Dermis blood vessel endothelial cell (primary cell): ENCODE data around the gene ISCU. TPM values are rescaled to one million over a fixed set of nuclear protein-coding genes. Genes with fewer than 3 reads are reported as not detected.
"Not testable (repeated sequence)": the region's sequence is repeated elsewhere in the genome, so short reads cannot be mapped to it uniquely, and the experiment has no call there.

Experiments
- DNase-seq: peaks from one replicate; pipeline ENCODE4 v3.0.0; 2010
- total RNA-seq: library from RNA; depleted of rRNA; stranded (reverse); fragments of >200 nt; gene quantifications from 2 replicates; pipeline ENCODE4 v1.2.3, GENCODE V29; 2014

Gene ISCU
- total RNA-seq, 1 donor from 2014 or later, result 96.5 TPM

- no peak for DNase-seq
Observed at GRCh38 chr12:108571609-108572165, 9.3 kb downstream of the ISCU start.

- peak; percentile 60 for DNase-seq
Observed at GRCh38 chr12:108572166-108572790, 9.9 kb downstream of the ISCU start.

- DNase-seq, result no peak
Observed at GRCh38 chr12:108573317-108573716, 10.9 kb downstream of the ISCU start.

- DNase-seq, result not testable (repeated sequence)
Observed at GRCh38 chr12:108574276-108574675, 11.9 kb downstream of the ISCU start.

DNA sequence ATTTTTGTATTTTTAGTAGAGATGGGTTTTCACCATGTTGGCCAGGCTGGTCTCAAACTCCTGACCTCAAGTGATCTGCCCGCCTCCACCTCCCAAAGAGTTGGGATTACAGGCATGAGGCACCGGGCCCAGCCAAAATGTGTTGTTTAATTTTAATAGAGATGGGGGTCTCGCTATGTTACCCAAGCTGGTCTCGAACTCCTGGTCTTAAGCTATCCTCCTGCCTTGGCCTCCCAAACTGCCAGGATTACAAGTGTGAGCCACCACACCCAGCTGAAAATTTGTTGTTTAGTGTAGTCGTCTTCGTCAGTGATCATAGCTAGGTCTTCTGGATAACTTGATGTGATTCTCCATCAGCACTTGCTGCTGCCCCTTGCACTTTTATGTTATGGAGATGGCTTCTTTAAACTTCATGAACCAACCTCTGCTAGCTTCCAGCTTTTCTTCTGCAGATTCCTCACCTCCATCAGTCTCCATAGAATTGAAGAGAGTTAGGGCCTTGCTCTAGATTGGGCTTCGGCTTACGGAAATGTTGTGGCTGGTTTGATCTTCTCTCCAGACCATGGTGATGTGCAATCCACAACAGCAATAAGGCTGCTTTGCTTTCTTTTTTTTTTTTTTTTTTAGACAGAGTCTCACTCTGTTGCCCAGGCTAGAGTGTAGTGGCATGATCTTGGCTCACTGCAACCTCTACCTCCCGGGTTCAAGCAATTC lies 13.0 kb downstream of the ISCU start:
- no peak for DNase-seq

DNA sequence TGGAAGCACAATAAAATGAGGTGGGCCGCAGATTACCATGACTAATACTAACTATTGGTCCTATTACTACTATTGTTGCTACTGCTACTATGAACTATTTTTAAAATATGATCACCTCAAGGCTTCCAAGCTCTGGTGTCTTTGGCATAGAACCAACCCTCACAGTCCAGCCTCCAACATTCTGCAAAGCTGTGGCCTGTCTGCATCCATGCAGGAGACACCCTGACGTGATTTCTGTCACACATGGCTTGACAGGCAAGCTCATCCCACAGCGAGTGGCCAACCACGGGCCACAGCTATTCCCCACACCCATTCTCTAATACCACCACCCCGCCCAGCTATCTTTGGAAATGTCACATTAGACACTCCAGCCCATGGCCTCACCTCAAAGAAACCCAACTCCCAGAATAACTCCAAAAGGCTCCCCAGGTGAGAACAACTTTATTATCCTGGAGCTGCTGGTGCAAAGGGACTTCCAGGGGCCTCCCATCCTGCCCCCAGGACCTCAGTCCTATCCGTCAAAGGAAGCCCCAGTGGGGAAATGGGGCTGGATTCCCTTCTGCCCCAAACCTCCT lies 14.4 kb downstream of the ISCU start:
- DNase-seq, result no peak

DNA sequence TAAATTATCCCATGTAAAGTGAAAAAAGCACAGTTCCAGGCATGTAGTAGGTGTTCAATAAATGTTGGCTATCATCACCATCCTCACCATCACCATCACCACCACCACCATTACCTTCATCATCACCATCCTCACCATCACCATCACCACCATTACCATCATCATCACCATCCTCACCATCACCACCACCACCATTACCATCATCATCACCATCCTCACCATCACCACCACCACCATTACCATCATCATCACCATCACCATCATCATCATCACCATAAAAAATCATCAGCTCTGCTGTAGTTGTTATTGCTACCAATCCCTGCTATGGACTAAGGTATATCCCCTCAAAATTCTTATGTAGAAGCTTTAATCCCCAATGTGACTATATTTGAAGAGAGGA lies 15.1 kb downstream of the ISCU start:
- DNase-seq, result no peak

GRCh38 chr12:108578264-108578663 lies 15.9 kb downstream of the ISCU start:
- no peak for DNase-seq

- DNase-seq, result no peak
Observed at GRCh38 chr12:108578813-108579212, 16.4 kb downstream of the ISCU start.

GRCh38 chr12:108580531-108580930 lies 18.1 kb downstream of the ISCU start:
- DNase-seq, result no peak

DNA sequence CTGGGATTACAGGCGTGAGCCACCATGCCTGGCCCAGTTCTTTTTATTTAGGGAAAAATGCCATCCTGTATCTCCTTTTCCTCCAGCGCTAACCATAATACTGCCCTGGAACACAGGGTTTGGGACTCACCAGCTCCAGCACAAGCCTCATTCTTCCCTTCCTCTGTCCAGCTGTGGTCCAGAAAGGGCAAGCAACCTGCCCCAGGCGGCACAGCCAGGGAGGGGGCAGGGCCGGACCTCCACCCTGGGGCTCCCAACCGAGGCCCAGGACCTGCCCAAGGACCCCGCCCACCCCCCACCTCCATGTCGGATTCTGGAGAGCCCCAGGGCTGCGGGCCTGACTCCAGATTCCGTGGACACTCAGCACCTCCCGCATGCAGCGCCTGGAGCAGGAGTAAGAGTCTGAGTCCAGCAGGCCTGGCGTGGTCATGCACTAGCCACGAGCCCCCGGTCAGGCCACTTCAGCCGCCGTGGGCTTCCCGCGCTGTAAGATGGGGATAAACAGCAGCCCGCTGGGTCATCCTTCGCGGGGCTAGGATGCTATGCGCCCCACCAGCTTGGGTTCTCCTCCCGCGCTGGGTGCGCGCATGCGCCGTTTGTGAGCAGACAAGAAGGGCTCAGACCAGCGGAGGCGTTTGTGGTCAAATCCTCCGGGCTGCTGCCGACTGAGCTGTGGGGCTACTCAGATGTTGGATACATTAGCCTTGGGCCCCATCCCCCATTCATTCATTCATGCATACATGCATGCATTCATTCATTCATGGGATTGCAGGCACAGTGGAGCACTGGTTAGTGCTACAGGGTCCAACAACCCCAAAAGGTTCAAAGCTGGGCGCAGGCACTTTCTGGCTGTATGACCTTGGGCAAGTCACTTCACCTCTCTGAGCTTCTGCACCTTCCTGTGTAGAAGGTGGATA lies 19.2 kb downstream of the ISCU start:
- no peak for DNase-seq

DNA sequence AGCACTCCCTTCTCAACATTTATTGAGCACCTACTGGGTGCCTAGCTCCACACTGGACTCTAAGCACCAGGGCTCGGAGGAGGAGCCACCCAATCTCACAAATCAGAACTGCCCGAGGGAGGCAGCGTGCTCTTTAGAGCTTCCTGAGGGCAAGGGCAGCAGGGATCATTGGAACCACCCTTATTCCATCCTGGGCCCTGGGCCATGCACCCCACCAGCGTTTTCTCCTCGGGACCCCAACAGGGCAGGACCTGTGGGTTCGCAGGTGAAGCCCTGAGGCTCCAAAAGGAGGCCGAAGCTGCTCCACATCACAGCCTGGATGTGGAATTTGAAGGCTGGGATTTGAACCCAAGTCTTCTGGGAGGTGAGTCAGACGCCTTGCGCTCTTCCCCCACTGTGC lies 20.1 kb downstream of the ISCU start:
- no peak for DNase-seq

GRCh38 chr12:108582978-108583770 lies 20.8 kb downstream of the ISCU start:
- DNase-seq, result no peak

DNA sequence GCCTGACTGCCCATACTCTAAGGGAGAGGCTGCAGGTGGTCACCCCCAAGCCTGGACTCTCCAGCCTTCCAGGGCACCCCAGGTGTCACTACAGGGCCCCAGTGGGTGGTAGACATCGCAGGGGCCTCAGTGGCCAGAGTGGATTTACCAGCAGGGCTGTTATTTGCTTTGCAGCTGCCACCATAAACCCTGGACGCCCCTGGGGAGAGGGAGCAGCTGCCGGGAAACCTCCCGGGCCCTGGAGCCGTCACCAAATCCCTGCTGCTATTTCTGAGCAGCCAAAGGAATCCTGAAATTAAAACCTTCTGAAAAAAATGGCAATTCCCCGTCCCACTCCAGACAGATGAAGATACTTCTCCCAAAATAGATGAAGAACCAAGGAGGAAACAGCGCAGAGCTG lies 21.6 kb downstream of the ISCU start:
- DNase-seq, result no peak

GRCh38 chr12:108584456-108585065 lies 22.2 kb downstream of the ISCU start:
- DNase-seq, result no peak

DNA sequence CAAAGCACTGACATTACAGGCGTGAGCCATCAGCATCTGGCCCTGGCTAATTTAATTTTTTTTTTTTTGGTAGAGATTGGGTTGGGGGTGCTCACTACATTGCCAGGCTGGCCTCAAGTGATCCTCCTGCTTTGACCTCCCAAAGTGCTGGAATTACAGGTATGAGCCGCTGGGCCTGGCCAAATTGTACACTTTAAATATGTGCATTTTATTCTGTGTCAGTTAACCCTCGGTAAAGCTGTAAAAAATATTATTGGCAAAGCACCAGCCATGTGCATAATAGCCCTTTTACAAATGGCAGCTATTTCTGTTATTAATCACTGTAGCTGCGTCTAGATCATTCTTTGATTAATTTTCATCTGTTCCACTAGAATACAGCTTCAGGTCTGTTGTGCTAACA lies 23.5 kb downstream of the ISCU start:
- no peak for DNase-seq

GRCh38 chr12:108586306-108586705 lies 23.9 kb downstream of the ISCU start:
- DNase-seq, result no peak

DNA sequence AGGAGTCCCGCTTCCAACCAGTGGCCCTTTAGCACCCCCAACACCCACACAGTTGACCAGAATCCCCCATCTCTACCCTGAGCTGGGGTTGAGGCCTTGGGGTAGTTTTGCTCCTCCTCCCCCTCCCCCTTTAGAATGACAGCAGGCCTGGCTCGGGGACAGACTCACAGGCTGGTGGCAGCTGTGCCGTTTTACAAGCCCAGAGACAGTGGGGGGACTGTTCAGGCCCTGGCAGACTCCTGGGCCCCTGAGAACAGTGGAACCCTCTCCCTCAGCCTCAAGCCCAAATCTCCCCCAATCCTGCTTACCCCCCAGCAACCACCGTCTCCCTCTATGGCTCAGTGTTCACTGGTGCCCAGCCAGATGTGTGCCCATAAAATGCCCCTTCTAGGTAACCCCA lies 25.4 kb downstream of the ISCU start:
- DNase-seq, result no peak

DNA sequence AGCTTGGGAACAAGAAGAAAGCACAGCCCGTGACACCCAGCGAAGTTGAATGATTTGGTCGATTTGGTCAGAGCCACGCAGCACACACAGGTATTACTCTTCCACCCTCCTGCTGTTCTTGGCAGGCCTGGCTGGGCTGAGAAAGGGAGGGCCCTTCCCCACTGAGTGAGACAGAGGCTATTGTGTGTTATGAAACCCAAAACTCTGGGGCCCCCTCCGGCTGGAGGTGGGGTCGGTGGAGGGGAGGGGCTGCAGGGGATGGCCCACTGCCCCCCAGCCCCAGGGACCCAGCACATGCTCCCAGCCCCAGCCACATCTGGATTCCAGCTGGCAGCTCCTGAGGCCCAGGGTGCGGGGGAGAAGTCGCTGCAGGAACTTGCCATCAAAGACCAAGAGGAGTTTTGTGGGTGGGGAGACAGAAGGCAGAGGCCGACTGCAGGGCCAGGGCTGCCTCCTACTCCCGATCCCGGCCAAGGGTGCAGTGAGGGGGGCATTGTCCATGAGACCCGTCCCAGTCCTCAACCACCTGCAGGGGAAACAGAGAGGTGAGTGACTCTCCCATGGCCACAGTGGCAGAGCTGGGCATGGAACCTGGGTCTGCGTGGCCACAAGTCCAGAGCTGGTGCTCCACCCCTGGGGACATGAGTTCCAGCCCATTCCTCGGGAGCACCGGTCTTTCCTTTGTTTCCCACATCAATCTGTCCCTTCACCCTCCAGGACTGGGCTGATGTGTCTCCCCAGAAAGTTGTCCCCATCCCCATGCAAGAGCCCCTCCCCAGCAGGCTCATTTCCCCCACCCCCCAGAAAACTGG lies 26.8 kb downstream of the ISCU start:
- DNase-seq, result no peak

DNA sequence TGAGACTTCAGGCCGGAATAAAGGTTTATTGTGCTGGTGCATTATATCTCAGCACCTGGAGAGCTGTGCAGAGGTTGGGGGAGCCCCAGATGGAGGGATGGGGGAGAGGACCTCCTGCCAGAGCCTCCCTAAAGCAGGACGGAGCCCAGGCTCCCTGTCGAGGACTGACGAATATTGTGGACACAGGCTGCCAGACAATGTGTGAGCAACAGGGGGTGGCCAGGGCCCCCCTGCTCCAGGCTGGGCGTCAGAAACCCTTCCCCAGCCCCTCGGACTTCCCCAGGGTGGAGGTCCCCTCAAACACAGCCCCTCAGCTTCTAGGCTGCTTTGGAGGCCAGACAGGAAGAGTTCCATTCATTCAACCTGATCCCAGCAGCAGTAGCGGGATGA lies 27.4 kb downstream of the ISCU start:
- no peak for DNase-seq

GRCh38 chr12:108590463-108590862 lies 28.1 kb downstream of the ISCU start:
- DNase-seq, result not testable (repeated sequence)
